ENCODE measurements around the gene AKIP1.

The AKIP1 gene

GRCh38 chr11:8967184-8967583, 56.2 kb downstream of the AKIP1 start:
- Mint-ChIP-seq H3K4me1 (peaks cover 39% of the 10 kb centered on the region), H3K9me3 (no peaks in the 10 kb centered on the region), H3K27ac (no peak overlapping the region), H3K36me3 (ENCODE audit: low read depth) (no peaks in the 10 kb centered on the region), H3K4me3 (no peak overlapping the region), H3K27me3 (ENCODE audit: low read depth, poor library complexity) (peaks cover 3% of the 10 kb centered on the region)
- no peak for DNase-seq
- no peak for TF ChIP-seq CTCF (IDR thresholded peaks at IDR 0.05)

All from nephron progenitor cell (in vitro differentiated cells).